ENCODE data around the gene LMF2.

LMF2 gene

GRCh38 chr22:50507421-50507990, at the start of gene LMF2:
Gene LMF2 (minus strand): TSS chr22:50507702. CDS start chr22:50507675, 27 bp downstream.
- no peak for DNase-seq (ENCODE audit: low read depth)

GRCh38 chr22:50556703-50557102, 49.2 kb upstream of the LMF2 start:
- no peak for DNase-seq (ENCODE audit: low read depth)

- no peak for DNase-seq (ENCODE audit: low read depth)
Measured at GRCh38 chr22:50553310-50553709, 45.8 kb upstream of the LMF2 start.

GRCh38 chr22:50551160-50551752, 43.8 kb upstream of the LMF2 start:
- DNase-seq (ENCODE audit: low read depth): no peak

GRCh38 chr22:50550395-50550794, 42.9 kb upstream of the LMF2 start:
- no peak for DNase-seq (ENCODE audit: low read depth)

GRCh38 chr22:50548921-50549790, 41.7 kb upstream of the LMF2 start:
- DNase-seq (ENCODE audit: low read depth): no peak

- DNase-seq (ENCODE audit: low read depth): no peak
Measured at GRCh38 chr22:50548040-50548920, 40.8 kb upstream of the LMF2 start.

- no peak for DNase-seq (ENCODE audit: low read depth)
Measured at GRCh38 chr22:50547263-50547985, 39.9 kb upstream of the LMF2 start.

- no peak for DNase-seq (ENCODE audit: low read depth)
Measured at GRCh38 chr22:50546326-50547262, 39.1 kb upstream of the LMF2 start.

GRCh38 chr22:50545522-50546325, 38.2 kb upstream of the LMF2 start, which contains the start of gene KLHDC7B:
Gene KLHDC7B (plus strand): TSS chr22:50545899. CDS start chr22:50546244, 345 bp downstream.
- DNase-seq (ENCODE audit: low read depth): no peak

- no peak for DNase-seq (ENCODE audit: low read depth)
Measured at GRCh38 chr22:50544746-50545253, 37.3 kb upstream of the LMF2 start.

GRCh38 chr22:50544078-50544745, 36.7 kb upstream of the LMF2 start:
- no peak for DNase-seq (ENCODE audit: low read depth)

- DNase-seq (ENCODE audit: low read depth): no peak
Measured at GRCh38 chr22:50542416-50542927, 35.0 kb upstream of the LMF2 start.

GRCh38 chr22:50541667-50542026, 34.1 kb upstream of the LMF2 start:
- DNase-seq (ENCODE audit: low read depth): peak; percentile 81

- DNase-seq (ENCODE audit: low read depth): no peak
Measured at GRCh38 chr22:50540381-50540780, 32.9 kb upstream of the LMF2 start.

- DNase-seq (ENCODE audit: low read depth): no peak
Measured at GRCh38 chr22:50537765-50538164, 30.3 kb upstream of the LMF2 start.

- no peak for DNase-seq (ENCODE audit: low read depth)
Measured at GRCh38 chr22:50536226-50536625, 28.7 kb upstream of the LMF2 start.

GRCh38 chr22:50535113-50535512, 27.6 kb upstream of the LMF2 start:
- no peak for DNase-seq (ENCODE audit: low read depth)
